Measurements from ENCODE around the gene UCP3.

- no peak for TF ChIP-seq CTCF (IDR thresholded peaks at IDR 0.05)
- TF ChIP-seq POLR2AphosphoS5 (IDR thresholded peaks at IDR 0.05), result no peak
Measured at GRCh38 chr11:73997120-73997770, 11.6 kb downstream of the UCP3 start.
